HEK293 (cell line): ENCODE data around the gene ANKAR.

Source experiments
- CTCF ChIA-PET: fragments of 350-600 bp; formaldehyde crosslinking; extraction: SDS; loops from one replicate; lab custom pipeline; 2021; ENCODE audit warnings: antibody characterized with exemption; lab: Yijun Ruan, JAX
- POLR2A ChIA-PET: fragments of 300-600 bp; formaldehyde crosslinking; extraction: SDS; loops from one replicate; lab custom pipeline; 2020; ENCODE audit warnings: antibody characterized with exemption, inconsistent platforms; lab: Yijun Ruan, JAX
- H3K27ac ChIP-seq: fragments of 200-500 bp; sonication (Bioruptor generic); 2 replicates; pipeline ENCODE4 v1.5.1; 2014; ENCODE audit warnings: low read depth, low read length, control low read depth, inconsistent platforms; ENCODE audit errors: extremely low read depth
- H3K36me3 ChIP-seq, 2 experiments: fragments of 200-500 bp in 1 of 2; sonication (Bioruptor generic) in 1 of 2; 1 replicate in 1 of 2; 2 replicates in 1 of 2; pipeline ENCODE4 v1.5.1; 2014 to 2017; ENCODE audit warnings: inconsistent platforms in 2 of 2, low read length in 2 of 2; ENCODE audit not compliant: control insufficient read depth in 2 of 2, insufficient read depth in 1 of 2
- H3K4me1 ChIP-seq: fragments of 200-500 bp; sonication (Bioruptor generic); 2 replicates; pipeline ENCODE4 v1.5.1; 2014; ENCODE audit warnings: mild to moderate bottlenecking, low read length, inconsistent platforms; ENCODE audit not compliant: control insufficient read depth, insufficient read depth
- H3K4me3 ChIP-seq: 2 replicates; pipeline ENCODE4 v1.5.1; 2011; ENCODE audit warnings: low read depth, mild to moderate bottlenecking, control low read depth, low read length, moderate library complexity
- H3K9me3 ChIP-seq: fragments of 200-500 bp; sonication (Bioruptor generic); 2 replicates; pipeline ENCODE4 v1.5.1; 2014; ENCODE audit warnings: low read depth, low read length, inconsistent platforms; ENCODE audit not compliant: control insufficient read depth, insufficient read depth
- FEZF1 ChIP-seq: fragments of 450-650 bp; formaldehyde crosslinking; IDR thresholded peaks from 2 replicates; pipeline ENCODE4 v1.5.1; 2016; ENCODE audit warnings: missing biosample characterization, missing genetic modification characterization
- HOXC10 ChIP-seq: sonication (generic); formaldehyde crosslinking; IDR thresholded peaks from 2 replicates; pipeline ENCODE4 v1.8.1; 2023; ENCODE audit warnings: mild to moderate bottlenecking, missing genetic modification reagents
- OVOL3 ChIP-seq: fragments of 450-650 bp; formaldehyde crosslinking; IDR thresholded peaks from 2 replicates; pipeline ENCODE4 v1.5.1; 2016; ENCODE audit warnings: missing biosample characterization, missing genetic modification characterization
- PRDM6 ChIP-seq: fragments of 450-650 bp; formaldehyde crosslinking; IDR thresholded peaks from 2 replicates; pipeline ENCODE4 v1.5.1; 2017; ENCODE audit warnings: missing biosample characterization, missing genetic modification characterization
- SETDB1 ChIP-seq: IDR thresholded peaks from one replicate; pipeline ENCODE4 v1.6.1; 2017; ENCODE audit warnings: mild to moderate bottlenecking, low read length, moderate library complexity, mixed read lengths; ENCODE audit not compliant: insufficient read length
- WT1 ChIP-seq: fragments of 450-650 bp; formaldehyde crosslinking; IDR thresholded peaks from 2 replicates; pipeline ENCODE4 v1.5.1; 2016; ENCODE audit warnings: missing biosample characterization, missing genetic modification characterization
- ZBTB11 ChIP-seq: fragments of 450-650 bp; formaldehyde crosslinking; conservative IDR thresholded peaks from 2 replicates; pipeline ENCODE4 v1.5.1; 2016; ENCODE audit warnings: low read depth, missing biosample characterization, missing genetic modification characterization
- ZBTB7A ChIP-seq: fragments of 450-650 bp; formaldehyde crosslinking; IDR thresholded peaks from 2 replicates; pipeline ENCODE4 v1.5.1; 2016; ENCODE audit warnings: low read depth, missing biosample characterization, missing genetic modification characterization
- ZFP37 ChIP-seq: fragments of 450-650 bp; formaldehyde crosslinking; IDR thresholded peaks from 2 replicates; pipeline ENCODE4 v1.5.1; 2016; ENCODE audit warnings: missing biosample characterization, missing genetic modification characterization
- ZFP41 ChIP-seq: fragments of 450-650 bp; formaldehyde crosslinking; IDR thresholded peaks from 2 replicates; pipeline ENCODE4 v1.5.1; 2016; ENCODE audit warnings: missing biosample characterization, missing genetic modification characterization, borderline replicate concordance
- ZNF148 ChIP-seq: fragments of 450-650 bp; formaldehyde crosslinking; IDR thresholded peaks from 2 replicates; pipeline ENCODE4 v1.5.0; 2017; ENCODE audit warnings: missing biosample characterization, missing genetic modification characterization, borderline replicate concordance
- ZNF169 ChIP-seq: fragments of 450-650 bp; formaldehyde crosslinking; IDR thresholded peaks from 2 replicates; pipeline ENCODE4 v1.5.1; 2016; ENCODE audit warnings: missing biosample characterization, missing genetic modification characterization
- ZNF202 ChIP-seq: fragments of 450-650 bp; formaldehyde crosslinking; IDR thresholded peaks from 2 replicates; pipeline ENCODE4 v1.5.1; 2016; ENCODE audit warnings: missing biosample characterization, missing genetic modification characterization, borderline replicate concordance
- ZNF362 ChIP-seq: fragments of 450-650 bp; formaldehyde crosslinking; IDR thresholded peaks from 2 replicates; pipeline ENCODE4 v1.5.1; 2016; ENCODE audit warnings: missing biosample characterization, missing genetic modification characterization
- ZNF530 ChIP-seq: fragments of 450-650 bp; formaldehyde crosslinking; IDR thresholded peaks from 2 replicates; pipeline ENCODE4 v1.5.1; 2016; ENCODE audit warnings: low read depth, missing biosample characterization, missing genetic modification characterization
- ZNF560 ChIP-seq: fragments of 450-650 bp; formaldehyde crosslinking; IDR thresholded peaks from 2 replicates; pipeline ENCODE4 v1.5.1; 2017; ENCODE audit warnings: missing biosample characterization, missing genetic modification characterization, borderline replicate concordance
- ZNF561 ChIP-seq: fragments of 450-650 bp; IDR thresholded peaks from 2 replicates; pipeline ENCODE4 v1.5.1; 2018; ENCODE audit warnings: missing biosample characterization, missing genetic modification characterization, borderline replicate concordance
- ZNF580 ChIP-seq: fragments of 450-650 bp; formaldehyde crosslinking; IDR thresholded peaks from 2 replicates; pipeline ENCODE4 v1.5.1; 2016; ENCODE audit warnings: missing biosample characterization, missing genetic modification characterization
- ZNF629 ChIP-seq: fragments of 450-650 bp; formaldehyde crosslinking; IDR thresholded peaks from 2 replicates; pipeline ENCODE4 v1.5.1; 2017; ENCODE audit warnings: missing biosample characterization, missing genetic modification characterization
- ZNF792 ChIP-seq: fragments of 450-650 bp; formaldehyde crosslinking; IDR thresholded peaks from 2 replicates; pipeline ENCODE4 v1.5.1; 2016; ENCODE audit warnings: missing biosample characterization, missing genetic modification characterization
- ZNF837 ChIP-seq: fragments of 450-650 bp; formaldehyde crosslinking; IDR thresholded peaks from 2 replicates; pipeline ENCODE4 v1.5.1; 2016; ENCODE audit warnings: missing biosample characterization, missing genetic modification characterization

ANKAR gene

GRCh38 chr2:189659734-189660133 lies 14.7 kb upstream of the ANKAR start (continued):
- TF ChIP-seq ZNF560 (no peak), ZFP37 (tag by site-specific recombination) (no peak), ZNF362 (tag by site-specific recombination) (no peak), WT1 (tag by site-specific recombination) (peak; percentile 96), OVOL3 (0 out of 2 replicates have a peak, but pooled peaks have one; percentile 41), SETDB1 (no peak), ZBTB7A (tag by site-specific recombination) (no peak), PRDM6 (tag by site-specific recombination) (peak; percentile 45), ZFP41 (no peak), ZNF148 (tag by site-specific recombination) (no peak), ZNF837 (tag by site-specific recombination) (no peak), FEZF1 (tag by site-specific recombination) (peak; percentile 85), ZNF580 (no peak), ZNF629 (peak; percentile 27; the same call in 1 of the 2 replicates), ZNF169 (tag by site-specific recombination) (no peak), ZBTB11 (tag by site-specific recombination) (no peak), HOXC10 (CRISPR knock-in tag) (no peak)

GRCh38 chr2:189660803-189661147 lies 13.7 kb upstream of the ANKAR start:
- ChIA-PET CTCF (interaction anchor here (0.6 to 4.0 kb wide), 40 partner anchors 11 to 670 kb away, joined by 3 to 38 read pairs (median 4); partner anchors contain the start of genes ANKAR, OSGEPL1 and SLC40A1), POLR2A (interaction anchor here (1.0 to 2.0 kb wide), 2 partner anchors 15 to 102 kb away, joined by 3 to 10 read pairs; partner anchors contain the start of gene OSGEPL1)

More at GRCh38 chr2:189660803-189661147, 13.7 kb upstream of the ANKAR start:
- TF ChIP-seq ZNF530 (tag by site-specific recombination) (no peak), ZNF792 (tag by site-specific recombination) (no peak), ZNF561 (no peak), ZNF202 (no peak)
- Histone ChIP-seq H3K9me3 (no peaks in the 10 kb centered on the region), H3K27ac (no peak overlapping the region), H3K36me3 (peaks cover 3 to 21% of the 10 kb centered on the region in 2 experiments; a peak in 2 of 3 replicates), H3K4me3 (no peak overlapping the region), H3K4me1 (peaks cover 20% of the 10 kb centered on the region)
